Measurements from ENCODE around the gene BBS12.

- TF ChIP-seq POLR2A (IDR thresholded peaks at IDR 0.05; ENCODE audit: low read length) (no peak), GATA1 (IDR thresholded peaks at IDR 0.05; ENCODE audit: low read depth, low read length) (no peak)
These were observed 34.4 kb downstream of the BBS12 start for GRCh38 chr4:122766950-122767349.
